Neural cell (in vitro differentiated cells): ENCODE data around the gene NID2. TPM values are rescaled to one million over a fixed set of nuclear protein-coding genes. Genes with fewer than 3 reads are reported as not detected.

Source experiments
- H2AFZ ChIP-seq: fragments of 200-600, 300-800 bp; sonication (generic), shearing (Covaris generic); 2 replicates; pipeline ENCODE4 v1.6.0; 2014; ENCODE audit warnings: low read depth, mild to moderate bottlenecking, antibody characterized with exemption, low read length, moderate library complexity
- H3F3A ChIP-seq: fragments of 200-600 bp; shearing (Covaris generic); 2 replicates; pipeline ENCODE4 v1.6.1; 2016; ENCODE audit warnings: mild to moderate bottlenecking, moderate library complexity, mixed read lengths, antibody characterized with exemption, low read length; ENCODE audit not compliant: insufficient read depth, poor library complexity, severe bottlenecking
- H3K27ac ChIP-seq: fragments of 200-600, 300-800 bp; sonication (generic), shearing (Covaris generic); 2 replicates; pipeline ENCODE4 v1.5.1; 2014; ENCODE audit warnings: mild to moderate bottlenecking, low read length, moderate library complexity
- H3K27me3 ChIP-seq: fragments of 300-800, 200-600 bp; sonication (generic), shearing (Covaris generic); 2 replicates; pipeline ENCODE4 v1.6.0; 2014; ENCODE audit warnings: mild to moderate bottlenecking, low read depth, low read length, moderate library complexity; ENCODE audit not compliant: insufficient read depth
- H3K36me3 ChIP-seq: fragments of 300-800, 200-600 bp; sonication (generic), shearing (Covaris generic); 2 replicates; pipeline ENCODE4 v1.5.1; 2014; ENCODE audit warnings: mild to moderate bottlenecking, antibody characterized with exemption, low read length, moderate library complexity; ENCODE audit not compliant: insufficient read depth
- H3K4me2 ChIP-seq: fragments of 300-800, 200-600 bp; sonication (generic), shearing (Covaris generic); 2 replicates; pipeline ENCODE4 v1.6.0; 2014; ENCODE audit warnings: mild to moderate bottlenecking, low read length
- H3K4me3 ChIP-seq: fragments of 300-800, 200-600 bp; sonication (generic), shearing (Covaris generic); 2 replicates; pipeline ENCODE4 v1.5.1; 2014; ENCODE audit warnings: mild to moderate bottlenecking, low read length, moderate library complexity
- H3K79me2 ChIP-seq: fragments of 200-600 bp; shearing (Covaris generic); replicated peaks from 2 replicates; pipeline ENCODE4 v1.6.0; 2014; ENCODE audit warnings: mild to moderate bottlenecking, low read length, moderate library complexity; ENCODE audit not compliant: insufficient read depth
- H3K9ac ChIP-seq: fragments of 300-800, 200-600 bp; sonication (generic), shearing (Covaris generic); 2 replicates; pipeline ENCODE4 v1.6.1; 2016; ENCODE audit warnings: mild to moderate bottlenecking, low read length, mixed read lengths
- H3K9me2 ChIP-seq: fragments of 200-600 bp; shearing (Covaris generic); 2 replicates; pipeline ENCODE4 v1.6.1; 2016; ENCODE audit warnings: mild to moderate bottlenecking, low read length, mixed read lengths; ENCODE audit not compliant: insufficient read depth
- H3K9me3 ChIP-seq: fragments of 200-600, 300-800 bp; sonication (generic), shearing (Covaris generic); 2 replicates; pipeline ENCODE4 v1.6.1; 2016; ENCODE audit warnings: mild to moderate bottlenecking, mixed run types, low read length, moderate library complexity, mixed read lengths
- H4K20me1 ChIP-seq: fragments of 200-600 bp; shearing (Covaris generic); 2 replicates; pipeline ENCODE4 v1.6.1; 2016; ENCODE audit warnings: mild to moderate bottlenecking, mixed run types; ENCODE audit not compliant: insufficient read depth
- EP300 ChIP-seq: fragments of 450-650 bp; conservative IDR thresholded peaks from 2 replicates; pipeline ENCODE4 v1.6.1; 2014; ENCODE audit warnings: antibody characterized with exemption, mild to moderate bottlenecking, moderate library complexity; ENCODE audit not compliant: poor library complexity, severe bottlenecking
- EZH2 ChIP-seq: fragments of 200-600, 300-800 bp; shearing (Covaris generic), sonication (generic); IDR thresholded peaks from 2 replicates; pipeline ENCODE4 v1.6.1; 2014; ENCODE audit warnings: antibody characterized with exemption, low read length, borderline replicate concordance, mild to moderate bottlenecking; ENCODE audit not compliant: insufficient read depth, poor library complexity, severe bottlenecking
- MXI1 ChIP-seq: fragments of 450-650 bp; conservative IDR thresholded peaks from 2 replicates; pipeline ENCODE4 v1.6.1; 2014; ENCODE audit warnings: antibody characterized with exemption, mild to moderate bottlenecking; ENCODE audit not compliant: poor library complexity, severe bottlenecking
- POLR2AphosphoS5 ChIP-seq: IDR thresholded peaks from 2 replicates; pipeline ENCODE4 v1.6.1; 2012
- RAD21 ChIP-seq: fragments of 450-650 bp; conservative IDR thresholded peaks from 2 replicates; pipeline ENCODE4 v1.6.1; 2014; ENCODE audit warnings: antibody characterized with exemption, mild to moderate bottlenecking, moderate library complexity
- SMC3 ChIP-seq: fragments of 450-650 bp; conservative IDR thresholded peaks from 2 replicates; pipeline ENCODE4 v1.6.1; 2014; ENCODE audit warnings: antibody characterized with exemption, mild to moderate bottlenecking, moderate library complexity; ENCODE audit not compliant: poor library complexity
- TAF1 ChIP-seq: IDR thresholded peaks from 2 replicates; pipeline ENCODE4 v1.6.1; 2012; ENCODE audit warnings: low read depth
- polyA plus RNA-seq: library from polyadenylated mRNA; depleted of rRNA; stranded (reverse); fragments of >200 nt; gene quantifications from 2 replicates; pipeline ENCODE4 v1.2.3, GENCODE V29; 2014
- TF ChIP-seq, protein P1 (sequence below): IDR thresholded peaks from 2 replicates; pipeline ENCODE4 v1.6.1; 2012; ENCODE audit warnings: borderline replicate concordance
- TF ChIP-seq, protein P2 (sequence below): fragments of 450-650 bp; IDR thresholded peaks from 2 replicates; pipeline ENCODE4 v1.5.1; 2014; ENCODE audit warnings: antibody characterized with exemption, mild to moderate bottlenecking, moderate library complexity; ENCODE audit not compliant: poor library complexity, severe bottlenecking

NID2 gene
- polyA plus RNA-seq, 1 donor from 2014 or later = 1.1 TPM

- no peaks in the 10 kb centered on the region for H3K9me2 ChIP-seq
- no peaks in the 10 kb centered on the region for H4K20me1 ChIP-seq
- peaks cover 3% of the 10 kb centered on the region for H3K36me3 ChIP-seq
- no peaks in the 10 kb centered on the region for H3K79me2 ChIP-seq
- no peak overlapping the region for H3K4me2 ChIP-seq
- H3K27ac ChIP-seq = no peak overlapping the region
- H3K27me3 ChIP-seq = no peaks in the 10 kb centered on the region
- TF ChIP-seq RAD21 (no peak), MXI1 (no peak), POLR2AphosphoS5 (no peak), EZH2 (no peak), TAF1 (no peak)
- no peak overlapping the region for H3K4me3 ChIP-seq
- H3K9ac ChIP-seq = no peak overlapping the region
- H3K9me3 ChIP-seq = no peaks in the 10 kb centered on the region
- H2AFZ ChIP-seq = no peak overlapping the region
- no peaks in the 10 kb centered on the region for H3F3A ChIP-seq
These were observed 53.3 kb downstream of the NID2 start for GRCh38 chr14:52015411-52016030.

- Histone ChIP-seq H3K9me3 (no peaks in the 10 kb centered on the region), H4K20me1 (no peaks in the 10 kb centered on the region), H3K79me2 (no peaks in the 10 kb centered on the region), H3K36me3 (peaks cover 3% of the 10 kb centered on the region), H3K9me2 (no peaks in the 10 kb centered on the region), H2AFZ (no peak overlapping the region), H3K27ac (no peak overlapping the region), H3K27me3 (no peaks in the 10 kb centered on the region), H3F3A (no peaks in the 10 kb centered on the region), H3K4me3 (no peak overlapping the region), H3K4me2 (no peak overlapping the region), H3K9ac (no peak overlapping the region)
- TF ChIP-seq EP300 (no peak), MXI1 (no peak), SMC3 (no peak), POLR2AphosphoS5 (no peak), RAD21 (no peak), TAF1 (no peak)
- TF ChIP-seq, protein P1, sequence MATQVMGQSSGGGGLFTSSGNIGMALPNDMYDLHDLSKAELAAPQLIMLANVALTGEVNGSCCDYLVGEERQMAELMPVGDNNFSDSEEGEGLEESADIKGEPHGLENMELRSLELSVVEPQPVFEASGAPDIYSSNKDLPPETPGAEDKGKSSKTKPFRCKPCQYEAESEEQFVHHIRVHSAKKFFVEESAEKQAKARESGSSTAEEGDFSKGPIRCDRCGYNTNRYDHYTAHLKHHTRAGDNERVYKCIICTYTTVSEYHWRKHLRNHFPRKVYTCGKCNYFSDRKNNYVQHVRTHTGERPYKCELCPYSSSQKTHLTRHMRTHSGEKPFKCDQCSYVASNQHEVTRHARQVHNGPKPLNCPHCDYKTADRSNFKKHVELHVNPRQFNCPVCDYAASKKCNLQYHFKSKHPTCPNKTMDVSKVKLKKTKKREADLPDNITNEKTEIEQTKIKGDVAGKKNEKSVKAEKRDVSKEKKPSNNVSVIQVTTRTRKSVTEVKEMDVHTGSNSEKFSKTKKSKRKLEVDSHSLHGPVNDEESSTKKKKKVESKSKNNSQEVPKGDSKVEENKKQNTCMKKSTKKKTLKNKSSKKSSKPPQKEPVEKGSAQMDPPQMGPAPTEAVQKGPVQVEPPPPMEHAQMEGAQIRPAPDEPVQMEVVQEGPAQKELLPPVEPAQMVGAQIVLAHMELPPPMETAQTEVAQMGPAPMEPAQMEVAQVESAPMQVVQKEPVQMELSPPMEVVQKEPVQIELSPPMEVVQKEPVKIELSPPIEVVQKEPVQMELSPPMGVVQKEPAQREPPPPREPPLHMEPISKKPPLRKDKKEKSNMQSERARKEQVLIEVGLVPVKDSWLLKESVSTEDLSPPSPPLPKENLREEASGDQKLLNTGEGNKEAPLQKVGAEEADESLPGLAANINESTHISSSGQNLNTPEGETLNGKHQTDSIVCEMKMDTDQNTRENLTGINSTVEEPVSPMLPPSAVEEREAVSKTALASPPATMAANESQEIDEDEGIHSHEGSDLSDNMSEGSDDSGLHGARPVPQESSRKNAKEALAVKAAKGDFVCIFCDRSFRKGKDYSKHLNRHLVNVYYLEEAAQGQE = no peak
- TF ChIP-seq, protein P2, sequence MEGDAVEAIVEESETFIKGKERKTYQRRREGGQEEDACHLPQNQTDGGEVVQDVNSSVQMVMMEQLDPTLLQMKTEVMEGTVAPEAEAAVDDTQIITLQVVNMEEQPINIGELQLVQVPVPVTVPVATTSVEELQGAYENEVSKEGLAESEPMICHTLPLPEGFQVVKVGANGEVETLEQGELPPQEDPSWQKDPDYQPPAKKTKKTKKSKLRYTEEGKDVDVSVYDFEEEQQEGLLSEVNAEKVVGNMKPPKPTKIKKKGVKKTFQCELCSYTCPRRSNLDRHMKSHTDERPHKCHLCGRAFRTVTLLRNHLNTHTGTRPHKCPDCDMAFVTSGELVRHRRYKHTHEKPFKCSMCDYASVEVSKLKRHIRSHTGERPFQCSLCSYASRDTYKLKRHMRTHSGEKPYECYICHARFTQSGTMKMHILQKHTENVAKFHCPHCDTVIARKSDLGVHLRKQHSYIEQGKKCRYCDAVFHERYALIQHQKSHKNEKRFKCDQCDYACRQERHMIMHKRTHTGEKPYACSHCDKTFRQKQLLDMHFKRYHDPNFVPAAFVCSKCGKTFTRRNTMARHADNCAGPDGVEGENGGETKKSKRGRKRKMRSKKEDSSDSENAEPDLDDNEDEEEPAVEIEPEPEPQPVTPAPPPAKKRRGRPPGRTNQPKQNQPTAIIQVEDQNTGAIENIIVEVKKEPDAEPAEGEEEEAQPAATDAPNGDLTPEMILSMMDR = no peak
These were observed 54.1 kb downstream of the NID2 start for GRCh38 chr14:52014601-52015267.
